ENCODE measurements around the gene C2orf49.

The C2orf49 gene

DNA sequence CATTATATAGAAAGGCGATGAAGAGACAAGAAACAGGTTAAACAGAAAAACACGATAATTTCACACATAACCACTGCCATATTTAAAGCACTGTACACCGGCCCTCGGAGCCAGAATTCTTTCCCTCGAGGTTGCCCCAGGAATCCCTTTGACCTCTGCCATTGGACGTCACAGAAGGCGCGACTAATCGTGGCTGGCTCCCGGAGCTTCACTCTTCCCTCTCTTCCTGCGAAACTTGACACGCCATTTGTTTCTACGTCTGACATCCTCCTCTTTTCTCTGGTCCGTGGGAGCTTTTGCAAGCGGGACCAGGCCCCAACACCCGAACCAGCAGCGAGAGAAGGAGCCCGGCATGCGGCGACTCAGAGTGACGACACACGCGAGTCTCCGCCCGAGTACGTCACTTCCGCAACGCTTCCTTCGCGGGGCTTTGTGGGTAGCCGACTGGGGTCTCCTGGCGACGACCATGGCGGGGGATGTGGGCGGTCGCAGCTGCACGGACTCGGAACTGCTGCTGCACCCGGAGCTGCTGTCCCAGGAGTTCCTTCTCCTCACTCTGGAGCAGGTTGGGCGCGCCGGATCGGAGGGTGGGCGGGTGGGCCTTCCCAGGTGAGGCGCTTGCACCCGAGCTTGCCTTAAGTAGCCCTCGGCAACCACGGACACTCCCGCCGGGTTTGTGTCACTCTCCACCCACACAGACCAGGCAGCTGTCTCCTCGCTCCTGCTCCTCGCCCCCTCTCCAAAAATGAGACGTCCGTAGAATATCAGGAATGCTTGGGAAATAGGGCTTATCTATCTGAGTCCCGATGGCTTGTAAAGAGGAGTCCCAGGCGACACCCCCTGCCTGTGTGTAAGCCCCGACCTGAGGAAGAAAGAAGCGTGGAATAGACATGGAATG lies at the start of gene C2orf49:
Gene C2orf49, plus strand, starts transcription at position 419 of the 898 bp plus-strand sequence. Its CDS starts 48 bp downstream, at position 467.
- DNase-seq: peak; percentile 90

DNA sequence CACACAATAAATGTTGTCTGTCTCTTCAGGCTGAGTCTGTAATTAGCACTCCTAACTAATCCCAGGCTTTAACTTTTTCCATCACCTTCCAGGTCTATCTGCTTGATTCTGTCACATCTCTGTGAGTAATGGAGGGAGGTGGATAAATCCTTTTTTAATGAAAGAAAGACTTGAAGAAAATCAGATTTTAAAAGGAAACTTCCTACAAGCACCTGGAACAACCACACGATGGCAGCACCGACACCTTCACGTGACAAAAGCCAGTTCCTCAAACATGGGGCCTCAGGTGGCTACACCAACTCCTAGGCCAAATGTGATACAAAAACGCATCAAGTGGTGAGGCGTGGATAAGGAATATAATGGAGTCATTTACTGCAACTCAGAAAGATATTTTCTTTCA lies 49.6 kb upstream of the C2orf49 start:
- no peak for DNase-seq

DNA sequence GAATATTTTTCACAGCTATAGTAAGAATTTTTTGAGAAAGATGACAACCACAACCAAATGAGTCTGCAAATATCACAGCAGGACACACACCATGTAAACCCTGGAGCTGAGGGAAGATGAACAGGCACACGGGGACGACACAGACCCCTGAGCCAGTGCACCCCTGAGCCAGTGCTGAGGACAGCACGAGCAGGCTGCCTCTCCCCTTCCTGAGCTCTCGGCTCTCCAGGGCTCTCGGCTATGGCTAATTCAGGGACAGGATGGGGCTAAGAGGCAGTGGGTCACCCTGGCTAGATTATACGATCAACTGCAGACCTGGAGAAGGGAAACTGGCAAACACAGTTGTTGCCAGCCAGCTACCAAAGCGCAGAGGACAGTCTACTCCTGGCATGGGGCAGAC lies 49.2 kb upstream of the C2orf49 start:
- DNase-seq: no peak

DNA sequence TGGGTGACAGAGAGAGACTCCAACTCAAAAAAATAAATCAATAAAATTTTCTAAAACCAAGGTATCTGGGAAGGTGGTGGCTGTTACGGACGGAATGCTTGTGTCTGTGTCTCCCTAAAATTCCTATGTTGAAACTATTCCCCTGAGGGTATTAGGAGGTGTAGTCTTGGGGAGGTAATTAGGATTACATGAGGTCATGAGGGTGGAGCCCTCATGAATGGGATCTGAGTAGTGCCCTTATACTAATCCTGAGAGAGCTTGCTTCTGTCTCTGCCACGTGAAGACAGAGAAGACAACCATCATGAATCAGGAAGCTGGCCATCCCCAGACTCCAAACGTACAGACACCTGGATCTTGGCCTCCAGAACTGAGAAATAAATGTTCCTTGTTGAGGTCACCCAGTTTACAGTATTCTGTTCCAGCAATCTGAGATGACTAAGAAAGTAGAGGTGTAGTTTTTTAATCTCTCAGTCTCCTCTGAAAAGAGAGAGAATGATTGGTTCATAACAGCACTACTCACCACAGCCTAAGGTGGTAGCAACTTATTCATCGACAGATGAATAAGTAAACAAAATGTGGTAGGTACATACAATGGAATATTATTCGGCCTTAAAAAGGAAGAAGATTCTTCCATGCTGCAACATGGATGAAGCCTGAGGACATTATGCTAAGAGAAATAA lies 46.2 kb upstream of the C2orf49 start:
- no peak for DNase-seq

DNA sequence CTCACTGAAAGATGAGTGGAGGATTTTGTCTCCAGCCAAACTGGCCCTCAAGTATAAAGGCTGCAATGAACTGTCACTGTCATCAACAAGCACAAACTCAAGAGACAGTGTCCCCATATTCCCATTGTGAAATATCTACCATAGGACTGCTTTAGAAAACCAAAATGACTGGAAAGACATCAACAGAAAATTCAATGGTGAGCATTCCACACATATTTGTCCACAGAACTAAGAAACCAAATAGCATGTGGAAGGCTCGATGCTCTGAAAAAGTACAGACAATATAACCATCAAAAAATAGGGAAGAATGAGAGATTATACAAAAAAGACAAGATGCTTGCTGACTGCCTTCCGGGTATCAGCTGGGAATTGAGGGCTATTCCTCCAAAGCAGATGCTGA lies 45.4 kb upstream of the C2orf49 start:
- no peak for DNase-seq

DNA sequence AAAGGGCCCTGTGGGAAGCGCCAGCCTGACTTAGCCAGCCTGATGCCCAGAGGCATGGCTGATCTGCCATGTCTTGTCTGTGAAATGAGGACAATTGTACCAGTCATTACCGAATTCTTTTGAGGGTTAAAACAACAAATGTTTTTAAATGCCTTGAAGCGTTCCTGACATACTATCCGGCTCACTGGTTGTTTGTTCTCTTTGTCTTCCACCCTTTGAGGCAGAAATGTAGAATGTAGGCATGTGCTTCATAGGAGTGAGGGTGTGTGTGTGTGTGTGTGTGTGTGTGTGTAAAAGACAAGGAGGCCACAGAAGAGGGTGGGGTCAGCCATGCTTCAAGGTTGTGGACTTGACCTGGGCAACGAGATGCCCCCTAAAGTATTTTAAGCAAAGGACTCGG lies 43.3 kb upstream of the C2orf49 start:
- DNase-seq: no peak

DNA sequence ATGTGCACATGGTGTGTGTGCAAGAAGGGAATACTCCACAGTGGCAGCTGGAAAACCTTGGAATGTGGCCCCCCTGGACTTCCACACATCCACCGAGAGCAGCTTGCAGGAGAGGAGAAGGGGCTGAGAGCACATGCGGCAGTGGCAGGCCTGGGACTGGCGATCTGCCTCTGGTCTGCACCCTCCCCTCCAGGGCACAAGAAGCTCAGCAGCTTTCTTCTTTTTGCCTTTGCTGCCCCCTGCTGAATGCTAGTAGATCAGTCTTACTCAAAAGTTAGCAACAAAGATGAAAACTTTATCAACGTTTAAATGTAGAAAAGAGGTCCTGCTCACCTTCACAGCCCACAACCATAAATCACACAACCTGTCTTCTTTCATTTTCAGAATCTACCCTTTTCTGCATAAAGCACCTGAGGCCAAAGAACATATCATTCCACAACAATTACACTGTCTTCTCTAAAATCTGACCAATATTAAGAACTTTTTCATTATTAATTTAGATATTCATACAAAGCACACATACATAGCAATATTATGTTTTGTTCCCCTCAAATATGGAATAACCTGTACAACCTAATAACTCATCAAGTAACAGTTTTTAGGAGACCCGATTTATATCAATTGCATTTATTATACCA lies 42.4 kb upstream of the C2orf49 start:
- DNase-seq: no peak

DNA sequence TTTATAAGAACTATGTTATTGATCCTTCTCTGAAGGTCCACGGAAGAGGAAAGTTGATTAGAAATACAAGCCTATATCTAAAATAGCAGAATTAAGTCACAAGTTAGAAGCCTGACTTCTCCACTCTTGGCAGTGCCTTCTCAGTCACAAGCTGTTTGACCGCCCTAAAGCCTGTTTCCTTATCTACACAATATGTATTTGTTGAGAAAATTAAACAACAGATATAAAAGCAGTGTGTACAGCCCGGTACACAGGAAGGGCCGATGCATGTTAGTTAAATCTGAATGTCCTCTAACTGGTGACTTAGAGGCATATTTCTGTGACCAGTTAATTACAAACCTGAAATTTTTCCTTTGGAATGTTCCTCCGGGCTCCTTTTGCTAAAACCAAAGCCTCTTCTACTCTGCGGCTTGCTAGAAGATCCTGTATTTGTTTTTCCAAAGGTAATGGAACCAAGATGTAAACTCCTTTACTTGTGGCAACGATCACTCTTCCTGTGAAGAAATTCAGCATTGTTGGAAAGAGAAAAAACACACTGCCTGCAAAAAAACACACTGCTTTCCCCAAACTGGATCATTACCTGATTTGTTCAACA lies 41.2 kb upstream of the C2orf49 start:
- no peak for DNase-seq

DNA sequence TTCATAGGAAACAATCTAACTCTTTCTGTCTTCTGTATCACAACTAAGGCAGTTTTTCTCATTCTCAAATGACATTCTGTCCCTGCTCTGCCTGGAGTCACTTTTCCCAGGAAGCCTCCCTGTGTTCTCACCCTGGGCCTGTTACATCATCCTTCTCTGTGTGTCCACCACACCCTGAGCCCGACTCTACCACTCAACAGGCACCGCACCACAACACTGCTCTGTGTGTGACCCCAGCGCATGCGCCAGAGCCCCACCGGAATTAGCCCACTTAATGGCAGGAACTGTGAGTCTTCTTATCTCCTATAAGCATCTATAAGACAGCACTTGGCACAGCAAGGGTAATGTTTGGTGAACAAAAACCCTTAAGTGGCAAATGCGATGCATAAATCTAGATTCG lies 40.1 kb upstream of the C2orf49 start:
- no peak for DNase-seq

DNA sequence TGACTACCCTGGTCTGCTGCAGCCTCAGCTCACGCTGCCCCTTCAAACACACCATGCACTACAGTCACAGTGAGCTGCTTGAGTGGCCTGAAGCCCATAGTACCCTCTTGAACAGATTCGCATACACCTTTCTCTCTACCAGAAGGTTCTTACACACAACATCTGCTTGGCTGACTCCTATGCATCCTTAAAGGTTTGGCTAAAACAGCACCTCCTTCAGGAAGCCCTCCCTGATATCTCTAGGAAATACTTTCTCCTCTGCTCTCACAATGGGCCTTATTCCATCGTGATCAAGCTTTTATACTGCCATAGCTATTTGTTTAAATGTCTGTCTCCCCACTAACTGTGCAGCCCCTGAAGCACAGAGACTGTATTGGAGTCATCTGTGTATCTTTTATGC lies 39.3 kb upstream of the C2orf49 start:
- no peak for DNase-seq

DNA sequence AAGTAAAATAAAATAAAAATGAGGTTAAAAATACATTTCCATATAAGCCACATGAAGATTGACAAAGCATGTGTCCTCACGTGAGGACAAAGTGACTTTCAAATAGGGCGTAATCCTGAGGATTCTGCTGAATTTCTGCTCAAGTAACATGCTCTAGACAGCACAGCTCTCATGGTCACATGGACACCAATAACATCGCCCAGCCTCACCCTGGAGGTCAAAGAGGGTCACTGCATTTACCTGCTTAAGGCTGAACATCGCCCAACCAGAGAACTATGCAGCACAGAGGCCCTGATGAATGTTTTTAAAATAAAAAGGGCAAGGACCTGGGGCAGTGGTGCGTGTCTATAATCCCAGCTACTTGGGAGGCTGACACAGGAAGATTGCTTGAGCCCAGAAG lies 38.0 kb upstream of the C2orf49 start:
- no peak for DNase-seq

DNA sequence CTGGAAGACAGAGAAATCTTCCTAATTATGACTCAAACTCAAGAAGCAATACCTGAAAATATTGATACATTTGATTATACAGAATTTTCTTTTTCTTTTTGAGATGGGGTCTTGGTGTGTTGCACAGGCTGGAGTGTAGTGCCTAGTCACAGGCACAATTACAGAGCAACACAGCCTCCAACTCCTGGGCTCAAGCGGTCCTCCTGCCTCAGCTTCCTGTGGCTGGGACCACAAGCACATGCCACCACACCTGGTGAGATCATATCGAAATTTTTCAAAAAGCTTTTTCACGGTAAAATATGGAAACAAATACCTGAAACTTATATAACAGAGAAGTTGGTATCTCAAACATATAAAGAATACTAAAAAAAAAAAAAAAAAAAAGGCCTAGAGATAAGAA lies 35.7 kb upstream of the C2orf49 start:
- DNase-seq: no peak

DNA sequence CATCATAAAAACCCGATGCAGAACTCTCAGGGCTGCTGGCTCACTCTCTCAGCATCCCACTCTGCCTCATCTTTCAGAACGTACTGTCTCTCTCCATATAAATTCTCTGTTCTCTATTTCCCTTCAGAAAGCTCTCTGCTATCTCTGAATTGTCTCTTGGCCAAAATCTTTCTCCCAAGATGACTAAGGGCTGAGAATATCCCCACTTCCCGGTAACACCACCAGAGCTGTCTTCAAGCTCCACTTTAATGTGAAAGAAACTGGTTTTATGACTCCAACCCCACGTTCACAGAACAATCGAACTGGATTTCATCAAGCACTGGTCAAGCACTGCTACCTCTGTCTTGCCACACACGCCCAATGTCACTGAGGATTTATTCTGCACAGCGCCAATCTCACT lies 30.2 kb upstream of the C2orf49 start:
- DNase-seq: no peak

DNA sequence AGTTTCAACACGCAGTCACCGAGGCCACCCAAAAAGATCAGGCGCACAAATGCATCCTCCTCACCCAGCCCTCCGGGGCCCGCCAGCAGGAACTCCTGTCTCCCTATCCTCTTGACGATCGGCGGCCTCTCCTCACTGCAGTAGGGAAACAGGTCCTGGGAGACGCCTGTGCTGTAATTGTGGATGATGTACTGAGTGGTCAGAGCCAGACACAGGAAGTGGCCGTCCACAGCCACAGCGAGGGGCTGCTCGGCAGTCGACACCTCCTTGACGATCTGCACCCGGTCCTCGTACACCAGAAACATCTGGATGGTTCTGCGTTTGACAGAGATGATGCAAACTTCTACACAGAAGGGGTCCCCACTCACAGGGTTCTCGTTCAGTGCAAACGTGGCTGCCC lies 29.8 kb upstream of the C2orf49 start:
- DNase-seq: no peak

DNA sequence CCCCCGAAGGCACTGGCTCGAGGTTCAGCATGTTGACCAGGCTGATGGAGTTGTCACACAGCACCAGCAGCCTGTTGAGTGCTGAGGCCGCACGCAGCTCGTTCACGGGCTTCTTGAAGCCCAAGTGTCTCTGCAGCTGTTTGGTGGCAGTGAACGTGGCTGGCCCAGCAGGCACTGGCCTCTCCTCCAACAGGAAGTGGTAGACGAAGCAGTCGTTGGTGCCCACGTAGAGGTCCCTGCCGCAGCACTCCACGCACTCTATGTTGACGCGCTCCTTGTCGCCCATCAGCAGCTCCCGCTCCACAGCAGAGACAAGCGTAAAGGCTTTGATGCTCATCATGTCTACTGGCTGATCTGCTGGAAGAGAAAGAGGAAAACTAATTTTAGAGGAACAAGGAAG lies 29.4 kb upstream of the C2orf49 start:
- no peak for DNase-seq

DNA sequence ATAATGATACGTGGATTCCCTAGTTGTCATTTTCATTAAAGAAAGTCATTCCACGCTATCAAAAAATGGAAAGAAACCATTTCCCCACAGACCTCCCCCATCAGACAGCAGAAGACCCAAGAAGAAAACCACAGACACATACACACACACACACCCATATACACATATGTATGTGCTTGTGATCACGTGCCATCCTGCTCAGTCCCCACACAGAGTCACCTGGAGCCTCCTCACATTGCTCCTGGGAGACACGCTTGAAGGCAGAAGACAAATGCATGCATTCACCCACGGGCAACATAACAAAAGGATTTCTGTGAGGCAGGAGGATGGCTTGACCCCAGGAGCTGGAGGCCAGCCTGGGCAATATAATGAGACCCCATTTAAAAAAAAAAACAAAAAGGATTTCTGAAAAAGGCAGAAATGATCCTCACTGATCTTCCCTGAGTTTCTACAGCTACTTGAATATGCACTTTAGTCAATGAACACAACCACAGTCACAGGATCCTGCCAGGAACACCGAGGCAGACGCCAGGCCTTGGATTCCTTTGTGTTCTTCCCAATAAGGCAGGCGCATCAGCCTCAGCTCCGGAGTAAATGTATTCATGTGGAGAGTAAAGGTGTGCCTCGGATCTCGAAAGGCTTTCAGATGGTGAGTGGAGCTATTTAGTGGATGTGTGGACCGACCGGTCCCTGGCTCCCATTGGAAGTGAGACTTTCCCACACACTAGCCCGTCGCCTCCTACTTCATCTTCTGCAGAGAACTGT lies 28.8 kb upstream of the C2orf49 start:
- DNase-seq: no peak

DNA sequence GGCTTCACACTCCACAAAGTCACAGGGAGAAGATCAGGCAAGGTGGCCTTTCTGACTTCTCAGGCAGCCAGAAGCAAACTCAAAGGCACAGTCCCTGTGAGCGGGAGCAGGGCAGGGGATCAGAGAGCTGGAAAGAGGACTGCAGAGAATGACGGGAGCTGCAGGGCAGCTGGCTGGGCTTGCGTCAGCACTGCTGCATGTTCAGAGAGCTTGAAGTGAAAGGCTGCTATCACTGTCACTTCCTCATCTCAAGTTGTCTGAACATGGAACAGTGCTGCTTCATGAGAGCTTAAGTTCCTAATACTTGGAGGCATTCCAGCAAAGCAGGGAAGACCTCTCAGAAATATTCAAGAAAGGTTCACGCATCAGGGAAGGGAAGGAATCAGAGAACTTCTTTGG lies 28.2 kb upstream of the C2orf49 start:
- DNase-seq: no peak

DNA sequence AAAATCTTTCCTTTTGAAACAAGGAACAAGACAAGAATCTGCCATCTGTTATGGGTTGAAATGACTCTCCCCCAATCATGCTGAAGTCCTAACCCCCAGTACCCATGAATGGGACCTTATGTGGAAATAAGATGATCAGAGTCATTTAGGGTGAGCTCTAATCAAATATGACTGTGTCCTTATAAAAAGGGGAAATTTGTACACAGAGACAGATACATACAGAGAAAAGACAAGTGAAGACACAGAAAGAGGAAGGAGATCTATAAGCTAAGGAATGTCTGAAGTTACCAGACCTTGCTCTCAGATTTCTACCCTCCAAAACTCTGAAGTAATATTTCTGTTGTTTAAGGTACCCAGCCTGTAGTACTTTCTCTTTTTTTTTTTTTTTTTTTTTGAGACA lies 23.5 kb upstream of the C2orf49 start:
- DNase-seq: no peak

DNA sequence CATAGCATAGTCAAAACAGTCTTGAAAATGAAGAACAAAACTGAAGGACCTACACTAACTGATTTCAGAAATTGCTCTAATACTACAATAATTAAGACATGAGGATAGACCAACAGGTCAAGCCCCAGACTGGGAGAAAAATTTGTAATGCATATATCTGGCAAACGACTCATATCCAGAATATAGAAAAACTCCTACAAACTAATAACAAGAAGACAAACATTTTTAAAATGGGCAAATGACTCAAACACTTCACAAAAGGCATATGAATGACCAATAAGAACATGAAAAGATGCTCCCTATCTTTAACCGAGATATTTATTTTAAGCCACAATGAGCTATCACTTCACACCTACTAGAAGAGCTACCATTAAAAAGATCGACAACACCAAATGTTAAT lies 22.0 kb upstream of the C2orf49 start:
- no peak for DNase-seq

DNA sequence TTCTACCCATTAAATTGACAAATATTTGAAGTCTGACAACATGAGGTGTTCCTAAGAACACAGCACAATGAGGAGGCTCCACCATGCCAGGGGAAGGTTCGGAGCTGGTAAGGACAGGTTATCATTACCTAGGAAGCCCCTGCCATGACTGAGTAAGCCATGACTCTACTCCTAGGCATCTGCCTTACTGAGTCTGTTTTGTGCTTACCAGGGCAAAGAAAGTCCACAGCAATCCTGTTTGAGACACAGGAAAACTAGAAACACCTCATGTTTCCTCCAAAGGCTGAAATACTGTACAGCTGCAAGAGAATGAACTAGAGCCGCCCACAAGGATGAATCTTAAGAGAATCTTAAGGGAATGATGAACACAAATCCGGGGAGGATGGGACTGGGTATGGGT lies 19.4 kb upstream of the C2orf49 start:
- no peak for DNase-seq

DNA sequence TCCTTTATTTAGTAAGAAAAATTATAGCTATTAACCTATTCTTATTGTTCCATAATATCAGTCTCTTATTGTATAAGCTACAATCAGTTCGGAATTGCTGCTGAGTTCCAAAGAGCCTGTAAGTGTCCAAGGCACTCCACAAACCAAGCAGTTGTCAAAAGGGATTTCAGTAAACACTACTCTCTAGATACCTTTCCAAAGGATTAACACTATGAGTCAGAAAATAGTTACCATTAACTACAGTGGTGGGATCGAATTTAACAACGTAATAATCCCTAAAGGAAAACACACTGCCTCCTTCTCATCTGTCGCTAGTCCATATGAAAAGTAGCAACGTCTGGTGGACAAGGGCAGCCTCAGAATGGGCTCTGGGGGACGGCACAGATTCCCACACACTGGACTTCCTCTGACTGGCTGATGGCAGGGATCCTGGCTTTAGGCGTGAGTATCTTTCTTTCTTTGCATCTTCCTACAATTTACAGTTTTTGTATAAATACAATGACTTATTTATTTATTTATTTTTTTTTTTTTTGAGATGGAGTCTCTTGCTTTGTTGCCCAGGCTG lies 16.6 kb upstream of the C2orf49 start:
- DNase-seq: no peak

DNA sequence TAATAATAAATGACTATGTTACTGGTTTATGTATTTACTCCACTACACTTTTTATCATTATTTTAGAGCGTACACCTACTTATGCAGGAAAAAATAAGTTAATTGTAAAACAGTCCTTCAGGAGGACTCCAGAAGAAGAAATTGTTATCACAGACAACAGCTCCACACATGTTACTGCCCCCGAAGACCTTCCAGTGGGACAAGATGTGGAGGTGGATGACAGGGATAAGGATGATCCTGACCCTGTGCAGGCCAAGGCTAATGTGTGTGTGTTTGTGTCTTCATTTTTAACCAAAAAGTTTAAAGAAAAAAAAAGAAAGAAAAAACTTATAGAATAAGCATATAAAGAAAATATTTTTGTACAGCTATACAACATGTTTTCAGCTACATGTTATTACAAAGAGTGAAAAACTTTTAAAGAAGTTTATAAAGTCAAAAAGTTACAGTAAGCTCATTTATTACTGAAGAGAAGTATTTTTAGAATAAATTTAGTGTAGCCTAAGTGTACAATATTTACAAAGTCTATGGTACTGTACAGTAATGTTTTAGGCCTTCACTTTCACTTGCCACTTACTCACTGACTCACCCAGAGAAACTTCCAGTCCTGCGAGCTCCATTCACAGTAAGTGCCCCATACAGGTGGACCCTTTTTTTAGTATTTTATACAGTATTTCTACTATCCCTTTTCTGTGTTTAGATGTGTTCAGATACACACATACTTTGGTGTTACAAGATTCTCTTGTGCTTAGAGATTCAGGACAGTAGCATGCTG lies 15.3 kb upstream of the C2orf49 start:
- DNase-seq: no peak

Data from activated T-cell treated with anti-CD3 and anti-CD28 coated beads, Interleukin-2, amount 50 U/mL, for 1 hour (primary cell).